K562 (cell line): ENCODE data around the gene TMEM158. TPM values are rescaled to one million over a fixed set of nuclear protein-coding genes. Genes with fewer than 3 reads are reported as not detected.

Experiments used
- MGA ChIP-seq: fragments of 450-650 bp; IDR thresholded peaks from 2 replicates; pipeline ENCODE4 v1.6.1; 2016; ENCODE audit warnings: mild to moderate bottlenecking, moderate library complexity
- ZNF407 ChIP-seq: fragments of 450-650 bp; IDR thresholded peaks from 2 replicates; pipeline ENCODE4 v1.6.1; 2016; ENCODE audit warnings: low read depth
- polyA plus RNA-seq, 8 experiments: library from polyadenylated mRNA; depleted of rRNA in 4 of 8; stranded (reverse) in 5 of 8; unstranded in 3 of 8; fragments of >200 nt; fragmentation: Nextera tagmentation in 2 of 8; fragmentation: Illumina TruSeq in 1 of 8; extraction: Ambion mirVana in 2 of 8; extraction: Trizol in 1 of 8; gene quantifications; 2 replicates each; pipeline versions ENCODE4 v1.2.1 to v1.2.3, GENCODE V29; 2011 to 2014; ENCODE audit warnings: inconsistent platforms in 1 of 8, missing spikeins in 1 of 8
- total RNA-seq, 7 experiments: library from RNA; depleted of rRNA in 6 of 7; stranded (reverse); fragments of >200 nt in 6 of 7; fragmentation: Illumina TruSeq in 2 of 7; extraction: Trizol in 2 of 7; gene quantifications; 2 replicates each; pipeline versions ENCODE4 v1.2.1 to v1.2.3, GENCODE V29; 2011 to 2021; ENCODE audit warnings: low replicate concordance in 1 of 7

The TMEM158 gene
- total and polyA plus RNA-seq, 9 of the 15 experiments (the other 6 are each of a cell fraction or from before 2014, with no cell fraction given), result 2.2 to 46.5 (median 8.4) TPM

GRCh38 chr3:45261333-45262110 lies 35.4 kb upstream of the TMEM158 start (continued):
- TF ChIP-seq ZNF407, result no peak
- TF ChIP-seq MGA, result peak; percentile 63
